Colon (tissue), 2 donors: ENCODE data around the gene MOB1B.
"Not testable (repeated sequence)": the region's sequence is repeated elsewhere in the genome, so short reads cannot be mapped to it uniquely, and the experiment has no call there.

Experiments used
- FAIRE-seq: peaks from 2 replicates; lab custom pipeline; 2012; peaks lifted over from hg19 to GRCh38; lab: Jason Lieb, UNC
- donor health status: control.
- donor health status: control.

The MOB1B gene

GRCh38 chr4:70901984-70902576 is at the start of gene MOB1B:
TSS of gene MOB1B (plus strand) at chr4:70902369. CDS start at chr4:70902537, 168 bp downstream.
- FAIRE-seq = no peak

GRCh38 chr4:70855464-70855863 is 46.7 kb upstream of the MOB1B start:
- FAIRE-seq = no peak

GRCh38 chr4:70858454-70858853 is 43.7 kb upstream of the MOB1B start:
- FAIRE-seq = no peak

GRCh38 chr4:70859066-70859465 is 43.1 kb upstream of the MOB1B start:
- FAIRE-seq = no peak

- FAIRE-seq = no peak
Observed at GRCh38 chr4:70863099-70863790, 38.9 kb upstream of the MOB1B start.

GRCh38 chr4:70868778-70869177 is 33.4 kb upstream of the MOB1B start:
- FAIRE-seq = no peak

GRCh38 chr4:70873216-70873615 is 29.0 kb upstream of the MOB1B start:
- FAIRE-seq = no peak

GRCh38 chr4:70874268-70875156 is 27.7 kb upstream of the MOB1B start:
- FAIRE-seq = no peak

GRCh38 chr4:70877556-70877955 is 24.6 kb upstream of the MOB1B start:
- FAIRE-seq = no peak

GRCh38 chr4:70880739-70881138 is 21.4 kb upstream of the MOB1B start:
- peak; percentile 18 for FAIRE-seq

- FAIRE-seq = no peak
Observed at GRCh38 chr4:70885174-70885573, 17.0 kb upstream of the MOB1B start.

GRCh38 chr4:70892086-70892769 is 9.9 kb upstream of the MOB1B start:
- FAIRE-seq = no peak

- no peak for FAIRE-seq
Observed at GRCh38 chr4:70893790-70894189, 8.4 kb upstream of the MOB1B start.

GRCh38 chr4:70895405-70895804 is 6.8 kb upstream of the MOB1B start:
- FAIRE-seq = no peak

- FAIRE-seq = no peak
Observed at GRCh38 chr4:70895811-70896491, 6.2 kb upstream of the MOB1B start.

- FAIRE-seq = not testable (repeated sequence)
Observed at GRCh38 chr4:70898581-70898980, 3.6 kb upstream of the MOB1B start.

GRCh38 chr4:70901607-70901983 is 574 bp upstream of the MOB1B start:
- FAIRE-seq = no peak

- no peak for FAIRE-seq
Observed at GRCh38 chr4:70902577-70903290, 565 bp downstream of the MOB1B start.

- no peak for FAIRE-seq
Observed at GRCh38 chr4:70903291-70903603, 1.1 kb downstream of the MOB1B start.

GRCh38 chr4:70908993-70909556 is 6.9 kb downstream of the MOB1B start:
- FAIRE-seq = no peak

- FAIRE-seq = no peak
Observed at GRCh38 chr4:70914000-70914399, 11.8 kb downstream of the MOB1B start.
